A673 (cell line): ENCODE measurements around the gene LMF1. TPM values are rescaled to one million over a fixed set of nuclear protein-coding genes. Genes with fewer than 3 reads are reported as not detected.
"Not testable (repeated sequence)": the region's sequence is repeated elsewhere in the genome, so short reads cannot be mapped to it uniquely, and the experiment has no call there.

Source experiments
- BruUV-seq: library from RNA; stranded (reverse); fragments of 400-500 nt; replicated peaks from 2 replicates; lab custom pipeline; 2021; lab: Mats Ljungman, UMichigan
- CTCF ChIA-PET: fragments of 300-600 bp; sonication (Branson Sonifier 250); formaldehyde crosslinking; loops from one replicate; lab custom pipeline; 2022; ENCODE audit warnings: antibody characterized with exemption; lab: Charles Lee
- POLR2A ChIA-PET: fragments of 300-600 bp; sonication (Branson Sonifier 250); formaldehyde crosslinking; loops from one replicate; lab custom pipeline; 2022; ENCODE audit warnings: antibody characterized with exemption; ENCODE audit not compliant: low non-redundant PET; lab: Charles Lee
- DNase-seq: peaks from one replicate; pipeline ENCODE4 v3.0.0-alpha.2; 2015; ENCODE audit warnings: low spot score
- H3K27ac ChIP-seq: fragments of 200-600 bp; sonication (generic); 2 replicates; pipeline ENCODE4 v1.5.1; 2016; ENCODE audit warnings: mixed run types, low read depth, mild to moderate bottlenecking, mixed read lengths, antibody characterized with exemption, low read length; ENCODE audit not compliant: poor library complexity, severe bottlenecking
- H3K27me3 ChIP-seq: fragments of 200-600 bp; sonication (generic); replicated peaks from 2 replicates; pipeline ENCODE4 v1.6.1; 2017; ENCODE audit warnings: mixed run types, low read depth, mild to moderate bottlenecking, mixed read lengths, antibody characterized with exemption, low read length; ENCODE audit not compliant: insufficient read depth, poor library complexity
- H3K36me3 ChIP-seq: fragments of 200-600 bp; sonication (generic); 2 replicates; pipeline ENCODE4 v1.6.1; 2016; ENCODE audit warnings: mixed run types, mild to moderate bottlenecking, mixed read lengths, antibody characterized with exemption, low read length; ENCODE audit not compliant: insufficient read depth, poor library complexity, severe bottlenecking
- H3K4me1 ChIP-seq: fragments of 200-600 bp; sonication (generic); 2 replicates; pipeline ENCODE4 v1.6.1; 2017; ENCODE audit warnings: mixed run types, mild to moderate bottlenecking, mixed read lengths, antibody characterized with exemption, low read length; ENCODE audit not compliant: insufficient read depth, poor library complexity, severe bottlenecking
- H3K4me3 ChIP-seq: fragments of 200-600 bp; sonication (generic); 2 replicates; pipeline ENCODE4 v1.5.1; 2016; ENCODE audit warnings: low read depth, mixed run types, mild to moderate bottlenecking, mixed read lengths, low read length; ENCODE audit not compliant: poor library complexity, severe bottlenecking
- H3K9me3 ChIP-seq: fragments of 200-600 bp; sonication (generic); 2 replicates; pipeline ENCODE4 v1.6.1; 2016; ENCODE audit warnings: mixed run types, low read depth, mild to moderate bottlenecking, mixed read lengths, antibody characterized with exemption, low read length; ENCODE audit not compliant: poor library complexity, severe bottlenecking
- CTCF ChIP-seq: fragments of 300-800, 200-600 bp; sonication (generic); conservative IDR thresholded peaks from 2 replicates; pipeline ENCODE4 v1.5.1; 2017; ENCODE audit warnings: low read depth, mild to moderate bottlenecking, antibody characterized with exemption, low read length, moderate library complexity, mixed read lengths
- EZH2 ChIP-seq: fragments of 200-600 bp; sonication (generic); IDR thresholded peaks from 2 replicates; pipeline ENCODE4 v1.6.1; 2017; ENCODE audit warnings: borderline replicate concordance, low read depth, mild to moderate bottlenecking, mixed read lengths, antibody characterized with exemption, low read length; ENCODE audit not compliant: poor library complexity, severe bottlenecking
- intact Hi-C: fragments of 100-400 bp; cut with micrococcal nuclease; formaldehyde crosslinking; loops from one replicate; pipeline ENCODE4 v1.10.0; 2022; ENCODE audit not compliant: unreplicated experiment
- total RNA-seq: library from RNA; stranded (reverse); gene quantifications from 2 replicates; pipeline ENCODE4 v1.2.3, GENCODE V29; 2021

LMF1 gene
- total RNA-seq, 1 experiment from 2014 or later = 21.0 TPM

GRCh38 chr16:840561-841454, 130.0 kb downstream of the LMF1 start:
- CTCF ChIA-PET = interaction anchor here (0.6 kb wide), 1 partner anchor 406 kb away, joined by 13 read pairs; no protein-coding TSS in a partner anchor
- BruUV-seq = no TSS peak

DNA sequence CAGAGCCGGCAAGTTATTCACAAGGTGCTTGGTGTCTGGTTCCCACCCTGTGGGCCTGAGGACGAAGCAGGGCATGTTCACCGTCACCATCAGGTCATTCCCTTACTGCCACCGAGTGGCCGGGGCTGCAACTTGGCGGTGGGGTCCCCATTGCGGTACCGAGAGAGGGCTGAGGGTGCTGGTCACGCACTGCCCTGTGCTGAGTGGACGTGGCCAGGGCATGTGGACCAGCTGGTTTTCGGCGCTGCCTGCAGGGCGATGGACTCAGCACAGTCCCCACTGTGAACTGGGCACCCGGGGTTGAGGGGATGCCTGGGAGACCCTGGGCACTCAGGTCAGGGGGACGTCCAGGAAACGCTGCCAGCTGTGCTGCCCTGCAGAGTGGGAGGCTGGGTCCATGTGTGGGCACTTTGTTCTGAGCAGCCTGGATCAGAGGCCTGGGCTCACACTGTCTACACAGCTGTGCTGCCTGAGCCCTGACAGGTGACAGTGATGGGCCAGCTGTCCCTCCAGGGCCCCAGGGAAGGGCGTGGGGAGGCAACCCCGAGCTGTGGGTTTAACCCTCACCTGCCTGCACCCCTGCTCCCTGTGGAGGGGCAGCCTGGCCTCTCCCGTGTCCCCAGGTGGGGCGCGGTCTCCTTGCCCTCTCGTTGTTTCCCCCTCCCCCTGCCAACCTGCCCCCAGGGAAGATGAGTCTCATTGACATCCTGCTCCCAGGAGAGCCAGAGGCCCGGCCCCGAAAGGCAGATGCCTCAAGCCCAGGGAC, 131.0 kb downstream of the LMF1 start:
- intact Hi-C loops = no loop called here
- POLR2A ChIA-PET = no interaction called here
- H3K9me3 ChIP-seq = peaks cover 2% of the 10 kb centered on the region
- DNase-seq = no peak
- peaks cover 14% of the 10 kb centered on the region for H3K4me1 ChIP-seq
- H3K4me3 ChIP-seq = no peak overlapping the region
- CTCF ChIA-PET = no interaction called here
- H3K27me3 ChIP-seq = no peaks in the 10 kb centered on the region
- no TSS peak for BruUV-seq
- H3K27ac ChIP-seq = no peak overlapping the region
- H3K36me3 ChIP-seq = no peaks in the 10 kb centered on the region
- TF ChIP-seq EZH2 (no peak), CTCF (no peak)

More at GRCh38 chr16:840561-841454, 130.0 kb downstream of the LMF1 start:
- intact Hi-C loops = no loop called here
- TF ChIP-seq EZH2 (no peak), CTCF (no peak)
- Histone ChIP-seq H3K27ac (no peak overlapping the region), H3K4me3 (no peak overlapping the region), H3K9me3 (peaks cover 2% of the 10 kb centered on the region), H3K4me1 (peaks cover 14% of the 10 kb centered on the region), H3K27me3 (no peaks in the 10 kb centered on the region), H3K36me3 (no peaks in the 10 kb centered on the region)
- POLR2A ChIA-PET = no interaction called here
- no peak for DNase-seq

GRCh38 chr16:838741-839140, 132.0 kb downstream of the LMF1 start:
- TF ChIP-seq CTCF (no peak), EZH2 (no peak)
- ChIA-PET POLR2A (no interaction called here), CTCF (no interaction called here)
- Histone ChIP-seq H3K4me3 (no peak overlapping the region), H3K27me3 (no peaks in the 10 kb centered on the region), H3K27ac (no peak overlapping the region), H3K9me3 (peaks cover 2% of the 10 kb centered on the region), H3K4me1 (peaks cover 14% of the 10 kb centered on the region), H3K36me3 (no peaks in the 10 kb centered on the region)
- intact Hi-C loops = no loop called here
- DNase-seq = no peak
- no TSS peak for BruUV-seq

- intact Hi-C loops, H3K27me3 ChIP-seq, POLR2A ChIA-PET, DNase-seq, H3K4me3 ChIP-seq, H3K36me3 ChIP-seq, H3K27ac ChIP-seq, H3K4me1 ChIP-seq, BruUV-seq, CTCF ChIA-PET, H3K9me3 ChIP-seq: not testable (repeated sequence)
These were observed 134.0 kb downstream of the LMF1 start for GRCh38 chr16:836822-837221.
